GM21447 (cell line): ENCODE results near the gene SH3GL3.

Experiments used
- ATAC-seq: cut with Tn5 transposase; IDR thresholded peaks from one replicate; pipeline ENCODE4 v1.9.1; 2021; ENCODE audit not compliant: unreplicated experiment

Gene SH3GL3

GRCh38 chr15:83503595-83504364 lies 56.6 kb downstream of the SH3GL3 start:
- no peak for ATAC-seq

- no peak for ATAC-seq
Observed at GRCh38 chr15:83504365-83504764, 57.2 kb downstream of the SH3GL3 start.

- no peak for ATAC-seq
Observed at GRCh38 chr15:83510001-83510400, 62.9 kb downstream of the SH3GL3 start.

DNA sequence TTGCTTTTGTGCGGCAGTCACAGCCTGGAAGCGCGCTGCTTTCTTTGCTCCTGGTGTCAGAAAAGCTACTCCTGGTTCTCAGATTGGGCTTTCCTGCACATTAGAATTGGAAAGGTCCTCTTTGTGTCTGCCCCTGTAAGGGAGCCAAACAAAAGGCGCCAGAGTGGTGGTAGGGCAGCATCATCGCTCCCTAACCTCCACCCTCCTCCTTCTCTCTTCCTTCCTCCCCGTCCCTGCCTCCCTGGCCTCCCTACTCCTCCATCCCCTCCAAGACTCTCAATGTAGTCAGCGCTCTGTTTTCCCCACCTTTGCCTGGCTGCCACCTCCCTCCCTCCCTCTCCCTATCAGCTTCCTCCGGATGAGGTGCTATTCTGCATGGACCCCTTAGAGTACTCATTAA lies 65.3 kb downstream of the SH3GL3 start:
- no peak for ATAC-seq

- no peak for ATAC-seq
Observed at GRCh38 chr15:83514584-83514983, 67.4 kb downstream of the SH3GL3 start.

GRCh38 chr15:83515164-83515563 lies 68.0 kb downstream of the SH3GL3 start:
- no peak for ATAC-seq

DNA sequence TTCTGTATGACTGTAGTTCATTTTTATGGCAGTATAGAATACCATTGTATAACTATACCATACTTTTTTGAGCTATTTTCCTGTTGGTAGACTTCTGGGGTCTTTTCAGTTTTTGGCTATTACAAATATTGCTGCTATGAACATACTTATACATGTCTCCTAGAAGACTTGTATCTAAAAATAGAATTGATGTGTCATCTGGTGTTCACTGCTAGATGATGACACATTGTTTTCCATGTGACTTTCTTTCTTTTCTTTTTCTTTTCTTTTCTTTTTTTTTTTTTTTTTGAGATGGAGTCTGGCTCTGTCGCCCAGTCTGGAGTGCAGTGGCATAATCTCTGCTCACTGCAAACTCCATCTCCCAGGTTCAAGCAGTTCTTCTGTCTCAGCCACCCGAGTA lies 69.8 kb downstream of the SH3GL3 start:
- no peak for ATAC-seq

DNA sequence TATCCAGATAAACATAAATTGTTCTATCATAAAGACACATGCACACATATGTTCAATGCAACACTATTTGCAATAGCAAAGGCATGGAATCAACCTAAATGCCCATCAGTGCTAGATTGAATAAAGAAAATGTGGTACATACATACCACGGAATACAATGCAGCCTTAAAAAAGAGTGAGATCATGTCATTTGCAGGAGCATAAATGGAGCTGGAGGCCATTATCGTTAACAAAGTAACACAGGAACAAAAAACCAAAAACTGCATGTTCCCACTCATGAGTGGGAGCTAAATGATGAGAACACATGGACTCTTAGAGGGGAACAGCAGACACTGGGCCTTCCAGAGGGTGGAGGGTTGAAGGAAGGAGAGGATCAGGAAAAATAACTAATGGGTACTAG lies 79.2 kb downstream of the SH3GL3 start:
- no peak for ATAC-seq

DNA sequence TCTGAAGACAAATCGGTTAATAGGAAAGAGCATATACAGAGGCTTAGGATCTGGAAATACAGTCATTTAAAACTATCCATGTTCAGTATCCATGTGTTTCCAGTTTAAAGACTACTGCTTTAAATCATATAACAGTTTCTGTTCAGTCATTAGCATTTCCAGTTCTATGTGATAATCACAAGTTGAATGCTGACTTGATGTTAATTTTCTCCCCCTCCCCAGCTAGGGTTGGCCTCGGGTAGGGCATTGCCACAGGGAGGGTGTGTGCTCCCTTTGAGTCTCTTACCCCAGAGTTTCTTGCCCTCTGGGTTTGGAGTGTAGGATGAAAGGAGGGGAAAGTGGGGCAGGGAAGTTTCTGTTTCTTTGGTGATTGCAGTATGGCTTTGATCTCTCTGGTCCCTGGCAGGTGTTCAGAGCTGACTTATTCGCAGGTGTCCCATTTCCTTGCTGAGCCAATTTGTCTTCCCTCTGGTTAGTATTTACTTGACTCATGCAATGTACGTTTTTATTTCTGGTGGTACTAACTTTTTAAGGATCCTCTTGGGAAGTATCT lies 86.3 kb downstream of the SH3GL3 start:
- ATAC-seq = no peak

DNA sequence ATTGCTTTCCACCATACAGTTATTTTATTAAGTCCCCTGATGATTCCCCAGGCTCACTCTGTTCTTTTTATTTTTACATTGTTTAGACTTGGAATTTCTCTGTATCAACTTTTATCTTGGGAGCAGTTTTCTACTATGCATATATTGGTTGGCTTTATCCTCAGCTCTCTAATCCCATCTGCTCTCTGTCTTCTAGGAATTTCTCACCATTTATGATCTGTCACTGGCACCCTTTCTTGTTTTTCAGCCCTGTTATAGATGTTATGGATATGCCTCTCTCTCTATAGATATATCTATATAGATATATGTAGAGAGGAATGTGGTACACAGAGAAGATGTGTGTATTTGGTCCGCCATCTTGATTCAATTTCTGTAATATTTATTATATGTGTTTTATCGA lies 90.5 kb downstream of the SH3GL3 start:
- ATAC-seq = no peak

DNA sequence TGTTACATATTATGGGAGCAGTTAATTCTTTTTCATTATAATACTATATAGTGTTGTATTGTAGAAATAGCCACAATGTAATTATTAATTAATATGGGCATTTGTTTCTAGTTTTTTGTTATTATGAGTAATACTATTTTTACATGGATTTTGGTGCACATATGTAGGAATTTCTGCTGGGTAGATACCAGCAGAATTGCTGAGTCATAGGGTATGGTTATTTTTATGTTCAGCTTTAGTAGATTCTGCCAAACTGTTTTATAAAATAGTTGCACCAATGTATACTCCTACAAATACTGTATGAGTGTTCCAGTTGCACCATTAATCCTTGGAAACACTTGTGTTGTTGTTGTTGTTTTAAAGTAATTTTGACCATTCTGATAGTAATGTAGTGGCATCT lies 91.5 kb downstream of the SH3GL3 start:
- ATAC-seq = no peak

GRCh38 chr15:83545804-83546511 lies 98.8 kb downstream of the SH3GL3 start:
- no peak for ATAC-seq

- no peak for ATAC-seq
Observed at GRCh38 chr15:83546512-83546888, 99.4 kb downstream of the SH3GL3 start.

DNA sequence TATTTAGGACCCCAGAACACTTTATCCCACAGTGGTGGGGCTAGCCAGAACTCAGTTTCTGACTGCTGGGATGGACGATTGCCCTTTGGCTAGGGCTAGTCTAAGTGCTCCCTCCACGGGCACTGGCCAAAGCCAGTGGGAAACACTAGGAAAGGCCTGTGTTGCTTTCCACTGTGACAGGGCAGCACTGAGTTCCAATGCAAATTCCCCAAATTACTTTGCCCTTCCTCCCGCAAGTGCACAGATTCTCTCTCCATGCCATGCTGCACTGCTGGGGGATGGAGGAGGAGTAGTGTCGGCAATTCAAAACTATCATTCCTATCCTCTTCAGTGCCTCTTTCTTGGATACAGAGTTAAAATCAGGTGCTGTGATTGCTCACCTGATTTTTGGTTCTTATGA lies 100.0 kb downstream of the SH3GL3 start:
- ATAC-seq = no peak

GRCh38 chr15:83549623-83550022 lies 102.5 kb downstream of the SH3GL3 start:
- no peak for ATAC-seq

DNA sequence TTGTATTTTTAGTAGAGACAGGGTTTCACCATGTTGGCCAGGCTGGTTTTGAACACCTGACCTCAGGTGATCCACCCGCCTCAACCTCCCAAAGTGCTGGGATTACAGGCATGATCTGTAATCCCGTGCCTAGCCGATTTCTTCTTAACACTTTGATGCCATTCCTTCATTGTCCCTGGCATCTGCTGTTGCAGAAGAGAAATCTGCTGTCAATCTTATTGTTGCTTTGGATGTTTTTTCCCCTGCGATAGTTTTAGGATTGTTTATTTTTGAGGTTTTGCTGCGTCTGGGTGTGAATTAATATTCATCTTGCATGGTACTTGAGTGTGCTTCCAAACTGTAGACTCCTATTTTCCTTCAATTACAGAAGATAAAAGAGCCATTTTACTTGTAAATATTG lies 107.4 kb downstream of the SH3GL3 start:
- ATAC-seq = no peak

DNA sequence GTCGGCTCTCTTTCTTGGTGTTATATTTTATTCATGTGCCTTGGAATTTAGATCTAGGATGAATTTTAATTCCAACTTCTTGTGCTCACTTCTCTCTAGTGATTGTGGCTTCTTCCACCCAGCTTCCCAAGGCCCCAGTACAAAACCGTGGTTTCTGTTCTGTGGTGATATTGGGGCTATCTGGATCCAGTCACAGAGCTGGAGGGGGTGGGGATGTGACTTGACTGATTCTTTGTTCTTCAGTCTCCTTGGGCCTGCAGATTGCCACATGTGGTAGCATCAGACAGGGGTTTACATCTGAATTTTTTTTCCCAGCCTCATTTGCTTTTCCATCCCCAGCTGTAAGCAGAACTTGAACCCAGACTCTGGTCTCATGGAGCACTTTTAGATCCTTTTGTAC lies 108.2 kb downstream of the SH3GL3 start:
- no peak for ATAC-seq

DNA sequence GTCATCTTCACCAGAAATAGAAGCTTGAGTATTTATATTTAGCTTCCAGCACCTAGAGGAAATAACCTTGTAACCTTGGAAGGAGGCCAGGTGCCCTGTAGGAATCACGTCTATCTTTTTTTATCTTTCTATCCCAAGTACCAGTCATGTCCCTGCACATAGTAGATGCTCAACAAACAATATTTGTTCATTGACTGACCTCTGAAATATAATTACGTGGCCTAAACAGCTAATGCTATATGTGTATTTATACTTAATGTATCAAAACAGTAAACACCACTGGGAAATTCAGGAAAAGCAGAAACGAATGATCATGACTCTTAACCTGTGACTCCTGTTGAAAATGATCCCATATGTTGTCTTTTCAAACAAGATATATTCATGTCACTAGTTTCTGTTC lies 108.9 kb downstream of the SH3GL3 start:
- no peak for ATAC-seq

GRCh38 chr15:83556754-83557153 lies 109.6 kb downstream of the SH3GL3 start:
- ATAC-seq = no peak

- no peak for ATAC-seq
Observed at GRCh38 chr15:83558146-83558545, 111.0 kb downstream of the SH3GL3 start.

- ATAC-seq = peak; percentile 51
Observed at GRCh38 chr15:83559310-83559966, 112.3 kb downstream of the SH3GL3 start.

- no peak for ATAC-seq
Observed at GRCh38 chr15:83561661-83562060, 114.5 kb downstream of the SH3GL3 start.
